Measurements from ENCODE around the gene IGSF21. TPM values are rescaled to one million over a fixed set of nuclear protein-coding genes. Genes with fewer than 3 reads are reported as not detected.

The IGSF21 gene
- total and polyA plus RNA-seq, 2 of the 8 experiments (the other 6 are each of a cell fraction or from before 2014, with no cell fraction given), result 22.5 to 28.5 TPM

DNA sequence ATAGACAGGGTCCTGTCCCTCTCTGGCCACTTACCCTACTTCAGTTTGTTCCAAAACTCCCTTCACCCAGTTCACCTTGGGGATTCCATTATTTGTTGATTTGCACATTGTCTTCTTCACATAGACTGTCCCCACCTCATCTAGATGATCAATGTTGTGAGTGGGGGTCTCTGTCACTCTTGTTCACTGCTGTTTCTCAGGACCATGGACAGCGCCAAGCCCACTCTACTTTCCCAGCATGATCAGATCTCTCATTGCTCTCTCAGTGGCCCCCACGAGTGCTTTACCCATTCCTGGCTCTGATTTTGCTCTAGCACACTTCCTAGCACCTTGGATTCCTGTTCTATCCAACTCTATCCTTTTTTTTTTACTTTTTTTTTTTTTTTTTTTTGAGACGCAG is 45.4 kb upstream of the IGSF21 start:
- H3K79me1 ChIP-seq (ENCODE audit: low read depth, low read length), result no peaks in the 10 kb centered on the region
- no peaks in the 10 kb centered on the region for H3K9me3 ChIP-seq (ENCODE audit: insufficient read depth in 2 of 2, low read depth in 1 of 2, low read length in 1 of 2)
- no peak overlapping the region for H4K91ac ChIP-seq (replicated peaks; ENCODE audit: insufficient read length, low read length)
- H3K27me3 ChIP-seq (replicated peaks in 1 of 4; ENCODE audit: control insufficient read depth in 3 of 4, extremely low read depth in 1 of 4, insufficient read depth in 3 of 4, low read length in 3 of 4), result peaks cover 0 to 6% (median 2%) of the 10 kb centered on the region in 4 experiments; a peak in 4 of 7 replicates
- H4K20me1 ChIP-seq (replicated peaks in 1 of 2; ENCODE audit: control insufficient read depth in 1 of 2, insufficient read depth in 2 of 2, low read length in 2 of 2), result no peaks in the 10 kb centered on the region
- no peak for TF ChIP-seq ASH2L (IDR thresholded peaks at IDR 0.05; ENCODE audit: low read length)
- no peak for TF ChIP-seq EZH2 (IDR thresholded peaks at IDR 0.05; ENCODE audit: low read depth, low read length, severe bottlenecking)
- TF ChIP-seq MAFK (IDR thresholded peaks at IDR 0.05; ENCODE audit: low read depth, low read length), result no peak
- no peak for TF ChIP-seq SIRT6 (IDR thresholded peaks at IDR 0.05; ENCODE audit: low read length)
- no peak for TF ChIP-seq YY1 (IDR thresholded peaks at IDR 0.05; ENCODE audit: low read depth, low read length)
- no peak for TF ChIP-seq SP2 (IDR thresholded peaks at IDR 0.05; ENCODE audit: low read length)
- TF ChIP-seq CHD2 (IDR thresholded peaks at IDR 0.05; ENCODE audit: low read length), result no peak
- no peak for TF ChIP-seq BCL11A (IDR thresholded peaks at IDR 0.05; ENCODE audit: low read depth in 2 of 2, low read length in 2 of 2)
- no peak for TF ChIP-seq HDAC6 (IDR thresholded peaks at IDR 0.05; ENCODE audit: low read depth, low read length)
- no peak for TF ChIP-seq KDM4A (IDR thresholded peaks at IDR 0.05; ENCODE audit: low read depth, low read length, severe bottlenecking)
- TF ChIP-seq SRF (IDR thresholded peaks at IDR 0.05; ENCODE audit: low read depth, low read length), result no peak
- TF ChIP-seq MAX (IDR thresholded peaks at IDR 0.05), result no peak
- FAIRE-seq (no peak), DNase-seq (ENCODE audit: low read depth in 1 of 2, low spot score in 2 of 2) (peak in 1 of 2 experiments; percentile 67)
- ChIA-PET POLR2A (ENCODE audit: partially characterized antibody) (no interaction called here), CTCF (ENCODE audit: partially characterized antibody) (interaction anchor here (0.6 kb wide), 1 partner anchor 436 kb away, joined by 5 read pairs; no protein-coding TSS in a partner anchor)
- no peak overlapping the region for H2BK12ac ChIP-seq (ENCODE audit: low read depth, low read length)
- H3K79me2 ChIP-seq (ENCODE audit: control insufficient read depth in 1 of 2, insufficient read depth in 2 of 2, low read length in 2 of 2), result no peaks in the 10 kb centered on the region
- H3K56ac ChIP-seq (replicated peaks; ENCODE audit: insufficient read length, low read depth, low read length), result no peak overlapping the region
- H2BK120ac ChIP-seq (replicated peaks; ENCODE audit: low read depth, low read length), result no peak overlapping the region
- H3K4me1 ChIP-seq (replicated peaks in 1 of 4; ENCODE audit: control insufficient read depth in 3 of 4, insufficient read depth in 4 of 4, low read length in 3 of 4), result no peaks in the 10 kb centered on the region; a peak in 1 of 7 replicates
- H2BK15ac ChIP-seq (ENCODE audit: low read length), result no peak overlapping the region
- H3K4ac ChIP-seq (replicated peaks; ENCODE audit: insufficient read length, low read depth, low read length), result no peak overlapping the region
- H4K8ac ChIP-seq (ENCODE audit: extremely low read depth, insufficient read depth, low read length), result no peak overlapping the region
- no peak overlapping the region for H3K4me3 ChIP-seq (ENCODE audit: extremely low read depth in 1 of 4, insufficient read depth in 2 of 4, low read depth in 3 of 4, low read length in 4 of 4)
- H2AFZ ChIP-seq (ENCODE audit: low read length), result no peak overlapping the region
- no peaks in the 10 kb centered on the region for H3K36me3 ChIP-seq (ENCODE audit: control insufficient read depth in 2 of 4, insufficient read depth in 4 of 4, low read length in 3 of 4)
- no peak overlapping the region for H2AK5ac ChIP-seq (ENCODE audit: low read depth, low read length)
- 78% methylated on average over 2 of the region's 3 CpGs; no CpG with 5 or more reads in 1 of the 2 experiments for WGBS, 2 experiments (ENCODE audit: extremely low coverage in 1 of 2, insufficient coverage in 1 of 2, insufficient read length in 1 of 2, insufficient replicate concordance in 2 of 2, low coverage in 1 of 2, low lambda C conversion rate in 2 of 2, missing lambda C conversion rate in 1 of 2)
- H4K5ac ChIP-seq (ENCODE audit: insufficient read length, low read depth, low read length), result no peak overlapping the region
- no peak overlapping the region for H3K27ac ChIP-seq (ENCODE audit: low read depth, low read length)
- H3K4me2 ChIP-seq (ENCODE audit: insufficient read depth in 1 of 2, low read depth in 2 of 2, low read length in 2 of 2), result no peak overlapping the region
- no peak overlapping the region for H2BK5ac ChIP-seq (ENCODE audit: low read depth, low read length)
- no peak overlapping the region for H3K18ac ChIP-seq (ENCODE audit: extremely low read depth, low read length)
- H3K23ac ChIP-seq (ENCODE audit: insufficient read length), result no peak overlapping the region
- no peak overlapping the region for H3K9ac ChIP-seq (replicated peaks in 1 of 4; ENCODE audit: extremely low read depth in 1 of 4, low read depth in 3 of 4, low read length in 3 of 4)
- no peak overlapping the region for H3K14ac ChIP-seq (ENCODE audit: insufficient read length)
- H2BK20ac ChIP-seq (ENCODE audit: low read length), result no peak overlapping the region
- no peaks in the 10 kb centered on the region for H3K23me2 ChIP-seq (ENCODE audit: low read depth, low read length)
